ENCODE measurements around the gene REV3L. TPM values are rescaled to one million over a fixed set of nuclear protein-coding genes. Genes with fewer than 3 reads are reported as not detected.

The REV3L gene
- total and polyA plus RNA-seq, 2 of the 13 experiments (the other 11 are each of a cell fraction or from before 2014, with no cell fraction given), result 12.8 to 31.3 TPM

DNA sequence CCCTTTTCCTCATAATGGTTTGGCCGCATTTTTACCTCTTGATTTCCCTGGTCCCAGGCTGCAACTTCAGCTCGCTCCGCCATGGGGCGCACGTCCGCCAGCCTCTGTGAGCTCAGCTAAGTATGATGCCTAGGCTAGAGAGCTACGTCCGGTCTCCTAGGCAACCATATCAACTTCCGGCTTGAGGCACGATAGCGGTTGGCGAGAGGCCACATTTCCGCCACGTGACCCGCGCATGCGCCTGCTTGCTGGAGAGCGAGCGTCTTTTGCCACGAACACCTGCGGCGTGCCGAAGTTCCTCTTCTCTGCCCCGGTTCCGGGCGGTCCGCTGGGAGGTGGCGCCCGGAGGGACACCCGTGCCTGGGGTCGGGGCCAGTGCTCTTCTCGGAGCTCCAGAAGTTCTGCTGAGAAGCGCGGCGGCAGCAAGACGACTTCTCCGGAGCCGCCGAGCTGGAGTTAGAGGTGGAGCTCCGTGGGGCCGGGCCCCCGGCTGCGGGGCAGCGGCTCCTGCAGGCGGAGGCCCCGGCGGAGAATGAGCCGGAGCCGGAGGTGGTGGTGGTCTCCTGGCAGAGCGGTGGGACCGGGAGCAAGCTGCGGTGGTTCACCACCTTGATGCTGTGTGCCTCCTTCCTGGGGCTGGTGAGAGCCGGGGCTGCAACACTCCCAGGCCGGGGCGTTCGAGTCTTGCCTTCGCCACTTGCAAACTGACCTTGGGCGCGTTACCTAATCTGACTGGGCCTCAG lies 223.8 kb downstream of the REV3L start:
- H3K9ac ChIP-seq (ENCODE audit: insufficient read depth, low read depth, low read length), result peak overlapping the region; percentile 86
- WGBS (ENCODE audit: low lambda C conversion rate), result 0% methylated on average over 31 of the region's 59 CpGs
- peak overlapping the region; percentile 98 for H2AFZ ChIP-seq (ENCODE audit: low read length)
- TF ChIP-seq ZBTB7B (CRISPR knock-in tag; IDR thresholded peaks at IDR 0.05) (peak; percentile 56; the same call in 1 of the 2 replicates), TCF7L2 (IDR thresholded peaks at IDR 0.05; ENCODE audit: low read depth, low read length) (no peak), KDM5B (CRISPR knock-in tag; IDR thresholded peaks at IDR 0.05; ENCODE audit: borderline replicate concordance) (peak; percentile 94), USF2 (IDR thresholded peaks at IDR 0.05; ENCODE audit: low read depth, low read length) (peak; percentile 98), USF2 (CRISPR knock-in tag; IDR thresholded peaks at IDR 0.05; ENCODE audit: borderline replicate concordance) (peak; percentile 99; the same call in 1 of the 2 replicates), NFYB (CRISPR knock-in tag; IDR thresholded peaks at IDR 0.05) (peak; percentile 62), KDM5A (IDR thresholded peaks at IDR 0.05; ENCODE audit: borderline replicate concordance, low read length) (peak; percentile 83; the same call in 1 of the 2 replicates), KDM4B (CRISPR knock-in tag; IDR thresholded peaks at IDR 0.05) (no peak), SPEN (CRISPR knock-in tag; IDR thresholded peaks at IDR 0.05; ENCODE audit: low read depth) (peak; percentile 86), KLF13 (CRISPR knock-in tag; IDR thresholded peaks at IDR 0.05) (no peak), ZFP36 (IDR thresholded peaks at IDR 0.05; ENCODE audit: borderline replicate concordance, low read depth, low read length, partially characterized antibody) (no peak), ZNF616 (CRISPR knock-in tag; IDR thresholded peaks at IDR 0.05; ENCODE audit: low read depth) (0 out of 2 replicates have a peak, but pooled peaks have one; percentile 64), SOX13 (IDR thresholded peaks at IDR 0.05) (no peak), SOX13 (CRISPR knock-in tag; conservative IDR thresholded peaks at IDR 0.05 in 1 of 2, IDR thresholded peaks at IDR 0.05 in 1 of 2) (no peak; a peak in 1 of 4 replicates)
- TF ChIP-seq, protein P1, sequence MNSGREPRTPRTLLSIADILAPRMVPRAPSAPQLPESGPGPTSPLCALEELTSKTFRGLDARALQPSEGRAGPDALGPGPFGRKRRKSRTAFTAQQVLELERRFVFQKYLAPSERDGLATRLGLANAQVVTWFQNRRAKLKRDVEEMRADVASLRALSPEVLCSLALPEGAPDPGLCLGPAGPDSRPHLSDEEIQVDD (CRISPR knock-in tag; IDR thresholded peaks at IDR 0.05; ENCODE audit: borderline replicate concordance), result no peak
- TF ChIP-seq, protein P2, sequence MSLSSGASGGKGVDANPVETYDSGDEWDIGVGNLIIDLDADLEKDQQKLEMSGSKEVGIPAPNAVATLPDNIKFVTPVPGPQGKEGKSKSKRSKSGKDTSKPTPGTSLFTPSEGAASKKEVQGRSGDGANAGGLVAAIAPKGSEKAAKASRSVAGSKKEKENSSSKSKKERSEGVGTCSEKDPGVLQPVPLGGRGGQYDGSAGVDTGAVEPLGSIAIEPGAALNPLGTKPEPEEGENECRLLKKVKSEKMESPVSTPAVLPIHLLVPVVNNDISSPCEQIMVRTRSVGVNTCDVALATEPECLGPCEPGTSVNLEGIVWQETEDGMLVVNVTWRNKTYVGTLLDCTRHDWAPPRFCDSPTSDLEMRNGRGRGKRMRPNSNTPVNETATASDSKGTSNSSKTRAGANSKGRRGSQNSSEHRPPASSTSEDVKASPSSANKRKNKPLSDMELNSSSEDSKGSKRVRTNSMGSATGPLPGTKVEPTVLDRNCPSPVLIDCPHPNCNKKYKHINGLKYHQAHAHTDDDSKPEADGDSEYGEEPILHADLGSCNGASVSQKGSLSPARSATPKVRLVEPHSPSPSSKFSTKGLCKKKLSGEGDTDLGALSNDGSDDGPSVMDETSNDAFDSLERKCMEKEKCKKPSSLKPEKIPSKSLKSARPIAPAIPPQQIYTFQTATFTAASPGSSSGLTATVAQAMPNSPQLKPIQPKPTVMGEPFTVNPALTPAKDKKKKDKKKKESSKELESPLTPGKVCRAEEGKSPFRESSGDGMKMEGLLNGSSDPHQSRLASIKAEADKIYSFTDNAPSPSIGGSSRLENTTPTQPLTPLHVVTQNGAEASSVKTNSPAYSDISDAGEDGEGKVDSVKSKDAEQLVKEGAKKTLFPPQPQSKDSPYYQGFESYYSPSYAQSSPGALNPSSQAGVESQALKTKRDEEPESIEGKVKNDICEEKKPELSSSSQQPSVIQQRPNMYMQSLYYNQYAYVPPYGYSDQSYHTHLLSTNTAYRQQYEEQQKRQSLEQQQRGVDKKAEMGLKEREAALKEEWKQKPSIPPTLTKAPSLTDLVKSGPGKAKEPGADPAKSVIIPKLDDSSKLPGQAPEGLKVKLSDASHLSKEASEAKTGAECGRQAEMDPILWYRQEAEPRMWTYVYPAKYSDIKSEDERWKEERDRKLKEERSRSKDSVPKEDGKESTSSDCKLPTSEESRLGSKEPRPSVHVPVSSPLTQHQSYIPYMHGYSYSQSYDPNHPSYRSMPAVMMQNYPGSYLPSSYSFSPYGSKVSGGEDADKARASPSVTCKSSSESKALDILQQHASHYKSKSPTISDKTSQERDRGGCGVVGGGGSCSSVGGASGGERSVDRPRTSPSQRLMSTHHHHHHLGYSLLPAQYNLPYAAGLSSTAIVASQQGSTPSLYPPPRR (CRISPR knock-in tag; IDR thresholded peaks at IDR 0.05; ENCODE audit: borderline replicate concordance), result peak; percentile 36; the same call in 1 of the 2 replicates

More for the DNA sequence above, 223.8 kb downstream of the REV3L start:
- Histone ChIP-seq H3K9me3 (ENCODE audit: low read length) (no peaks in the 10 kb centered on the region), H3K27ac (ENCODE audit: extremely low read length, insufficient read depth, low read length) (peak overlapping the region; percentile 92), H3K4me1 (ENCODE audit: insufficient read depth, low read length) (peaks cover 45% of the 10 kb centered on the region), H3K4me3 (replicated peaks in 1 of 3; ENCODE audit: insufficient read depth in 1 of 3, low read depth in 2 of 3, low read length in 3 of 3) (peak overlapping the region; percentile 71 to 89 (median 86)), H3K79me2 (ENCODE audit: insufficient read depth, low read length) (peaks cover 16% of the 10 kb centered on the region), H3K4me2 (ENCODE audit: low read depth, low read length) (peak overlapping the region; percentile 88), H3K36me3 (replicated peaks in 1 of 2; ENCODE audit: control insufficient read depth in 1 of 2, insufficient read depth in 2 of 2, low read length in 2 of 2) (peaks cover 0 to 13% of the 10 kb centered on the region in 2 experiments; a peak in 1 of 5 replicates), H3K27me3 (ENCODE audit: control insufficient read depth in 1 of 2, insufficient read depth in 2 of 2, low read length in 2 of 2) (no peaks in the 10 kb centered on the region), H4K20me1 (ENCODE audit: insufficient read depth, low read length) (no peaks in the 10 kb centered on the region)
- DNase-seq (ENCODE audit: low spot score) (peak; percentile 98), FAIRE-seq (peak; percentile 74), ATAC-seq (peak; percentile 95)
- ChIA-PET CTCF (ENCODE audit: low intra/inter-chr PET ratio, low total read pairs) (interaction anchor here (0.7 to 1.2 kb wide), 2 partner anchors 384 to 784 kb away, joined by 3 to 4 read pairs; no protein-coding TSS in a partner anchor), POLR2A (interaction anchor here (0.8 to 1.7 kb wide), 12 partner anchors 14 to 444 kb away, joined by 3 to 20 read pairs (median 4); partner anchors contain the start of genes AMD1, CDK19, GTF3C6 and REV3L)
- intact Hi-C loops (cut with micrococcal nuclease; ENCODE audit: unreplicated experiment) (loop anchor here (1.0 to 5.0 kb wide), 2 partner anchors 172 to 383 kb away; partner anchors contain the start of gene SLC16A10), in situ Hi-C loops (cut with HindIII; ENCODE audit: extremely low pct_ligation_motif_present, low pct_unique_long_range_greater_than_20kb) (no loop called here)
- TSS peak; percentile 65 for BruUV-seq (replicated peaks)

Measured in HepG2 (cell line).